ENCODE measurements around the gene TRIM14.

The TRIM14 gene

GRCh38 chr9:98056269-98057137 lies 62.5 kb downstream of the TRIM14 start, which contains the start of gene NANS:
Gene NANS (plus strand): TSS chr9:98056732. CDS start chr9:98056809, 77 bp downstream.
- DNase-seq (ENCODE audit: low read depth), result peak; percentile 97
- peak within 1 kb of the TSS; percentile 86 for H3K4me3 ChIP-seq (replicated peaks; ENCODE audit: low read depth, low read length)
- peak; percentile 11 for TF ChIP-seq CTCF (IDR thresholded peaks at IDR 0.05; ENCODE audit: low read length, missing control alignments)

- no peak for DNase-seq (ENCODE audit: low read depth)
- TF ChIP-seq CTCF (IDR thresholded peaks at IDR 0.05; ENCODE audit: low read length, missing control alignments), result no peak
- no peak overlapping the region for H3K4me3 ChIP-seq (replicated peaks; ENCODE audit: low read depth, low read length)
Measured at GRCh38 chr9:98054376-98054951, 64.6 kb downstream of the TRIM14 start.

- no peak for DNase-seq (ENCODE audit: low read depth)
- TF ChIP-seq CTCF (IDR thresholded peaks at IDR 0.05; ENCODE audit: low read length, missing control alignments), result no peak
Measured at GRCh38 chr9:98050351-98050750, 68.7 kb downstream of the TRIM14 start.

GRCh38 chr9:98049288-98050072 lies 69.5 kb downstream of the TRIM14 start:
- TF ChIP-seq CTCF (IDR thresholded peaks at IDR 0.05; ENCODE audit: low read length, missing control alignments), result no peak
- no peak overlapping the region for H3K4me3 ChIP-seq (replicated peaks; ENCODE audit: low read depth, low read length)
- DNase-seq (ENCODE audit: low read depth), result no peak

More at GRCh38 chr9:98050351-98050750, 68.7 kb downstream of the TRIM14 start:
- H3K4me3 ChIP-seq (replicated peaks; ENCODE audit: low read depth, low read length), result no peak overlapping the region

GRCh38 chr9:98047002-98047401 lies 72.0 kb downstream of the TRIM14 start:
- H3K4me3 ChIP-seq (replicated peaks; ENCODE audit: low read depth, low read length), result no peak overlapping the region
- DNase-seq (ENCODE audit: low read depth), result no peak
- TF ChIP-seq CTCF (IDR thresholded peaks at IDR 0.05; ENCODE audit: low read length, missing control alignments), result no peak

- no peak for DNase-seq (ENCODE audit: low read depth)
- no peak for TF ChIP-seq CTCF (IDR thresholded peaks at IDR 0.05; ENCODE audit: low read length, missing control alignments)
- H3K4me3 ChIP-seq (replicated peaks; ENCODE audit: low read depth, low read length), result no peak overlapping the region
Measured at GRCh38 chr9:98046180-98046543, 72.9 kb downstream of the TRIM14 start.

Measured in fibroblast of pulmonary artery (primary cell).